Measurements from ENCODE around the gene COL25A1.

The COL25A1 gene

GRCh38 chr4:109302361-109303139 lies at the start of gene COL25A1:
COL25A1 (minus strand) TSS chr4:109302658.
- DNase-seq, result no peak

GRCh38 chr4:109350121-109350520 lies 47.7 kb upstream of the COL25A1 start:
- DNase-seq, result no peak

DNA sequence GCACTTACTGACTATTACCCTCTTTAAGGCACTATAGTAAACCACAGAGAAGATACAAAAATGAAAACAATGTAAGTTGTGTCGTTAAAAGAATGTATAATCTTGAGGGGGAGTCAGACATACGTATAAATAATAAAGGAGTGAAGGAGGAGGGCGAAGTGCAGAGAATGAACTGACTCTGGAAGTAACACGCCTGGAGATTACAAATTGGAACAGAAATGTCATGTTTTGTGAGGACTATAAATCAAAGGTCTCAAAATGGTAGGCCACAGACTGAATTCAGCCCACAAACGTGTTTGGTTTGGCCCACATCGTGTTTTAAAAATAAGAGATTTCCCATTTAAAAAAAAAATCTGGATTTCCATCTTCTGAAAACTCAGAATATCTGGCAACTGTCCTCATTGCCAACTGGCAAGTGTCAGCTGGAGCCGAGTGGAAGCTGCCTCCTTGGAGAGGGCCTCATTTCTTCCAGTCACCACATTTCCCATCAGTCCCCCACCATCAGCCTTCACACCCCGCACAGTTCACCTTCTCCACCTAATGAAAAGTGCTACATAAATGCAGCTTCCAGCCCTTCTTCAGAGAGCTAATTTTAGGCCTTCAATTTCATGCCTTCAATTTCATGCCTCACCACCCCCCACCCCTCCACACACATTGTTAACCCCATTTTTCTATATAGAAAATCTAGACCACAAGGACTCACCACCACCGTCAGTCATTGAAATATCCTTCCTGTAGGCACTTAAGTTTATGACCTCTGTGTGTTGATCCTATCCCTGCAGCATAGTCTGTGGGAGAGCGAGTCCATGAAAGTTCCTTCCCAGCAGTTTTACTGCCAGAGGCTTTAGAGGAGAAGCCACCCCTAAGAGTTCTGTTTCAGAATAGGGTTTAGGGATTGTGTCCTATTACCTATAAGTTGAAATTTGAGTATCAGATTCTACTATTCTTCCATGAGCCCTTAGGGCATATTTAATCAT lies 32.0 kb upstream of the COL25A1 start:
- no peak for DNase-seq

DNA sequence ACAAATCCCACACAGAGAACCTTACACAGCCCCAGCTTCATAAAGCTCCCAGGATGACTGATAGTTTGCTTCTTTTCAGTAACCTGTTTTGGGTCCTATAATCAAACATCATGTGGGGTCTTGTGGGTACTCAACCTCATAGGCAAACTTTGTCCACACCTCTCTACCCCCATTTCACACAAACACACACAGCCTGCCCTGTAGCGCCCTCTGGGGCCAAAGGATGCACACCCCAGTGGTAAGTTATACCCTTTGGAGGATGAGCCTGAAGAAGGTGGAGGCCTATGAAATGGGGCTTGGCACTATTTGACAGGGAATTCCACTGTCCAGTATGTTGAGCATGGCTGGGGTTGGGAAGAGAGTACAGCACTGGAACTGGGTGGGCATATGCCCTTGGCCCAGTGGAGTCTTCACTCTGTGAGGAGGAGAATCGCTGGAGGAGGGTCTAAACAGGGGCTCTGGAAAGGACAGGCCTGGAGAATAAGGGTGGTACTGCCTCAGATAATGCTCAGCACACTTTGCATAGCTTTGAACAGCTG lies 30.5 kb upstream of the COL25A1 start:
- no peak for DNase-seq

DNA sequence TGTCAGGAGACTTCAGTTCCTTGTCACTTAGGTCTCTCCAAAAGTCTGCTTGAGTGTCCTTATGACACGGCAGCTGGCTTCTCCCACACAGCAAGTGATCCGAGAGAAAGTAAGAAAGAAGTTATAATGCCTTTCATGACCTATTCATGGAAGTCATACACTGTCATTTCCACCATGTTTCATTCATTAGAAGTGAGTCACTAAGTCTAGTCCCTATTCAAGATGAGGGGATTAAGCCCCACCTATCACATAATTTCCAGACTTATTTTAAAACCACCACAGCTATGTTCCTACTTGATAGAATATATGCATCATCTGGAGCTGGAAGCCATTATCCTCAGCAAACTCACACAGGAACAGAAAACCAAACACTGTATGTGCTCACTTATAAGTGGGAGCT lies 25.2 kb upstream of the COL25A1 start:
- DNase-seq, result no peak

DNA sequence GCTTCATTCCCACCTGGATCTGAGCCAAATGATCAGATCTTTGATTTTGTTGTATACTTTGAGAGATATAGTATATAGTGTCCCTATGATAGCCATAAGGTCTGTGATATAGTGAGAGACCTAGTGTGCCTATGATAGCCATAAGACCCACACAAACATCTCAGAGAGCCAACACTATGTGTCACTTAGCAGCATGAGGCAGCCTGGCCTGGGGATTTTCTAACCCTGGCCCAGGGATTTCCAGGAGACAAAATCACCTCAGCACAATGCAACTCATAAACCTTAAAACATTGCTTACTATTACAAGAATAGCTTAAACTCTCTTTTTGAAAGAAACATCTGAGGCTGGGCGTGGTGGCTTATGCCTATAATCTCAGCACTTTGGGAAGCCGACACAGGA lies 23.2 kb upstream of the COL25A1 start:
- DNase-seq, result no peak

DNA sequence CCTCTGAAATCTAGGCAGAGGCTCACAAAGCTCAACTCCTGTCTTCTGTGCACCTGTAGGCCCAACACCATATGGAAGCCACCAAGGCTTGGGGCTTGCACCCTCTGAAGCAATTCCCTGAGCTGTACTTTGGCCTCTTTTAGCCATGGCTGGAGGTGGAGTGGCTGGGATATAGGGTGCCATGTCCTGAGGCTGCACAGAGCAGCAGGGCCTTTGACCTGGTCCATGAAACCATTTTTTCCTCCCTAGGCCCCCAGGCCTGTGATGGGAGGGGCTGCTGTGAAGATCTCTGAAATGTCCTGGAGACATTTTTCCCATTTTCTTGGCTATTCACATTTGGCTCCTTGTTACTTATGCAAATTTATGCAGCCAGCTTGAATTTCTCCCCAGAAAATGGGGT lies 20.9 kb upstream of the COL25A1 start:
- no peak for DNase-seq

DNA sequence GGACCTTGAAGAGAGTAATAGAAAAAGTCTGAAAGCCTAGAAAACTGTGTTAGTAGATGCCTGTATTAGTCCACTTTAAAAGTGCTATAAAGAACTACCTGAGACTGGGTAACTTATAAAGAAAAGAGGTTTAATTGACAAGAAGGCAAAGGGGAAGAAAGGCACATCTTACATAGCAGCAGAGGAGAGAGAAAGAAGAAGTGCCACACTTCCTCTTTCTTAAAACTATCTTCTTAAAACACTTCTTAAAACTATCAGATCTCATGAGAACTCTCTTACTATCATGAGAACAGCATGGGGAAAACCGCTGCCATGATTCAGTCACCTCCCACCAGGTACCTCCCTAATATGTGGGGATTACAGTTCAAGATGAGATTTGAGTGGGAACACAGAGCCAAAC lies 18.8 kb upstream of the COL25A1 start:
- DNase-seq, result no peak

GRCh38 chr4:109319684-109320083 lies 17.2 kb upstream of the COL25A1 start:
- DNase-seq, result no peak

DNA sequence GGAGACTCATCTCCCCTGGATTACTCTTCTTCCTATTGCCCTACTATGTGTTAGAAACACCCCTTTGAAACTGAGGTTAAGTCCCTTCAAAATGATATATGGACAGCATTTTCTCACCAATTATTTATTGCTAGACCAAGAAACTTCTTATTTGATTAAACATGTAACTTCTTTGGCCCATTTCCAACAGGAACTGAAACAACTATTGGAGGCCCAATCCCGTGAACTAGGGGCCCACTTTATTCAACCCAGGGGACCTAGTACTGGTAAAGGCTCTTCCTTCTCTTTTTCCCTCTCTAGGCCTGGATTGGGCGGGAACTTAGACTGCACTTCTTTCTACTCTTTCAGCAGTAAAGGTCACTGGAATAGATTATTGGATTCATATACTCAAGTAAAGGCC lies 16.7 kb upstream of the COL25A1 start:
- DNase-seq, result no peak

- DNase-seq, result no peak
Observed at GRCh38 chr4:109315818-109316217, 13.4 kb upstream of the COL25A1 start.

- DNase-seq, result no peak
Observed at GRCh38 chr4:109315341-109315740, 12.9 kb upstream of the COL25A1 start.

GRCh38 chr4:109313168-109314133 lies 11.0 kb upstream of the COL25A1 start:
- no peak for DNase-seq

DNA sequence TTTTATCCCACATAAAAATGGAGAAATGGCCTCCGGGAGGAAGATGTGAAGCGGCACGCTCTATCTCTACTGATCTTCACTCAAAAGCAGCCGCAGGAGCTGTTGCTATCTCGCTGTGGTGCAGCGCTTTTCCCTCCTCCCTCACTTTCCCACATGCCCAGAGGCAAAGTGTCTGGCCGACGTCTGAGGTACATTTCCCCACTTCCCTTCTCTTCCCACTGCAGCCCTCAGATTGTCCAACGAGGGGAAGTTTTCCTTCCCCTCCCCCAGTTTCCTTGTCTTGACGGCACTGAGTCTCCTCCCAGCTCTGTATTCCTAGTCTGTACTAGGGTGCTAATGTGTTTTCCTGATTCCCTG lies 660 bp upstream of the COL25A1 start:
- DNase-seq, result no peak

DNA sequence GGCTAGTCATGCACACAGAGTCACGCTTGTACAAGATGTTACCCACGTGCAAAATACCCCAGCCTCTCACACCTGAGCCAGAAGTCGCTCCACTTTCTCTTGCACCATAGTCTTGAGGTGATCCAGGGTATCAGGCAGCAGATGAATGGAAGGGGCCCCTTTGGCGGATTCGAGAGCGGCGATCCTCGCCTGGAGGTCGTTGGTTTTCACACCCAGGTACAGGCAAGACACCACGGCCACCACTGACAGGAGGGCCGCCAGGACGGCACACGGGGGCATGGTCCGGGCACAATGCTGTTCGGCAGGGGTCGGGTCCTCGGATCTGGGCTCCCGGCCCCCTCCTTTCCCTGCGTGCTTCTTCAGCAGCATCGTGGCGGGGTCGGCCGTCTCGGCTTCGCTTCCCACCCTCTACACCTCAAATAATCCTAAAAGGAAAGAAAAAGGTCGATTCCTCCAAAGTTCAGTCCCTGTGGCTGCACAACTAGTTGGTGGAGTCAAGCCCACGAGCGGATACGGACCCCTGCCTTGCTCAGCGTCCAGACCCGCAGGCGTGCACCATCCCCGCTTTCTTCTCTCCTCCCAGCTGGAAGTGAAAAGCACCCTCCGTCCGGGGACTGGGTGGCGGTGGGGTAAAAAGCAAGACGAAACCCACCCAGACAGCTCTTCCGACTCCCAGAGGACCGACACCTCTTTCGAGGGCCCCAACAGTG lies 652 bp downstream of the COL25A1 start:
- no peak for DNase-seq

- peak; percentile 9 for DNase-seq
Observed at GRCh38 chr4:109298279-109299010, 4.0 kb downstream of the COL25A1 start.

- DNase-seq, result no peak
Observed at GRCh38 chr4:109296527-109296926, 5.9 kb downstream of the COL25A1 start.

- DNase-seq, result no peak
Observed at GRCh38 chr4:109295081-109295480, 7.4 kb downstream of the COL25A1 start.

DNA sequence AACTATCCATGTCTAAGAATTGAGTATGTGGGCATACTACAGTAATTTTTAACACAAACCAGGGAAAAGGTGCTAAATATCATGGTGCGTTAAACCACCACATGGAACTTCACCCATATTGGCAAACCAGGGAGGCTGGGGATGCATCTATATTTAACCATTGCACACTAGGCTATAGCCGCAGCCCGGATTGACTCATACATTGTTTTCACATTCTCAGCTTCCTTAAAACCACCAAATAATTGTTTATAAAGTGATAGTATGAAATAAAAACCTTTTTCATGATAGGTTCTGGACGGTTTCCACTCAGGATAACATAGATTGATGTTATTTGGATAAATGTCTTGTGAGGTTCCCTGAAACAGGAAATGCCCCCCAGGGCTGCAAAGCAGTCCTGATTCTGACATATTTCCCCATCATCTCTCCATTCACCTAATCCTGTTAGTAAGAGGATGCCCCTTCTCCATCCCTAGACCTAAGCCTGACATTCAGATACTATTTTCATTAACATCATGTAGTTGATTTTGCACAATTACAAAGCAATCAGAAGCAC lies 7.9 kb downstream of the COL25A1 start:
- no peak for DNase-seq

DNA sequence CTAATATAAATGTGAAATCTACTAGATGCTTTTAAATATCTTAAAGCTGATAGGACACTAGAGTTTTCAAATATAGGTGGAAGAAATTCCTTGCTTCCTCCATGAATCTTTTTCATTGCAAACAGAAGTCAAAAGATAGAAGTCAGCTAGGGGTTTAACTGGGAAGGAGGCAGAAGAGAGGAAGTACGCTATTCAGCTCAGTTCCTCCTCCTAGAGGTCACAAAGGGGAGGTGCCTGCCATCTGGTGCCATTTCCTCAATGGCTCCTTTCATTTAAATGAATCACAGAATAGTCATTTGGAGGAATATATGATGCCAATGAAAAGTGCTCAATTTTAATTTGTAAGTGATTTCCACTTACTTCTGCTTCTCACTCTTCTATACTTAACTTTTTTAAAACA lies 8.5 kb downstream of the COL25A1 start:
- no peak for DNase-seq

- no peak for DNase-seq
Observed at GRCh38 chr4:109291707-109292238, 10.7 kb downstream of the COL25A1 start.
